Measurements from ENCODE around the gene TDRD3. TPM values are rescaled to one million over a fixed set of nuclear protein-coding genes. Genes with fewer than 3 reads are reported as not detected.

The TDRD3 gene
- polyA plus RNA-seq, 1 donor = 35.2 TPM

- DNase-seq = no peak
Measured at GRCh38 chr13:60577761-60578160, 180.7 kb downstream of the TDRD3 start.

- no peak for DNase-seq
Measured at GRCh38 chr13:60583196-60583888, 186.3 kb downstream of the TDRD3 start.

- no peak for DNase-seq
Measured at GRCh38 chr13:60583911-60584753, 187.1 kb downstream of the TDRD3 start.

- no peak for DNase-seq
Measured at GRCh38 chr13:60584976-60585375, 188.0 kb downstream of the TDRD3 start.

- DNase-seq = peak; percentile 12
Measured at GRCh38 chr13:60590800-60591747, 194.1 kb downstream of the TDRD3 start.

GRCh38 chr13:60603049-60603448 is 206.0 kb downstream of the TDRD3 start:
- DNase-seq = no peak

- no peak for DNase-seq
Measured at GRCh38 chr13:60604058-60604457, 207.0 kb downstream of the TDRD3 start.

GRCh38 chr13:60608954-60609353 is 211.9 kb downstream of the TDRD3 start:
- DNase-seq = no peak

- DNase-seq = no peak
Measured at GRCh38 chr13:60611523-60611922, 214.5 kb downstream of the TDRD3 start.

- no peak for DNase-seq
Measured at GRCh38 chr13:60612593-60612992, 215.6 kb downstream of the TDRD3 start.

- no peak for DNase-seq
Measured at GRCh38 chr13:60613080-60613479, 216.1 kb downstream of the TDRD3 start.

GRCh38 chr13:60617991-60618733 is 221.1 kb downstream of the TDRD3 start:
- no peak for DNase-seq

- DNase-seq = no peak
Measured at GRCh38 chr13:60619461-60619860, 222.4 kb downstream of the TDRD3 start.

GRCh38 chr13:60620611-60621395 is 223.8 kb downstream of the TDRD3 start:
- no peak for DNase-seq

GRCh38 chr13:60623151-60623550 is 226.1 kb downstream of the TDRD3 start:
- no peak for DNase-seq

Other genes with a start within 250 kb of the TDRD3 start
- gene DIAPH3, start 233.3 kb upstream of the TDRD3 start, polyA plus RNA-seq (ENCODE audit: insufficient read length) = 6.3 TPM